ENCODE results near the gene NDOR1. TPM values are rescaled to one million over a fixed set of nuclear protein-coding genes. Genes with fewer than 3 reads are reported as not detected.

The NDOR1 gene
- total and polyA plus RNA-seq, 4 donors, result 4.5 to 22.0 (median 12.0) TPM

- Histone ChIP-seq H3K4me3 (no peak overlapping the region), H3K9ac (ENCODE audit: insufficient read depth in 1 of 2, low read length in 2 of 2) (no peak overlapping the region), H3K36me3 (ENCODE audit: control insufficient read depth in 4 of 4, insufficient read depth in 4 of 4, low read length in 4 of 4) (peaks cover 0 to 17% (median 3%) of the 10 kb centered on the region in 4 donors), H3K27me3 (ENCODE audit: control insufficient read depth in 3 of 3, insufficient read depth in 3 of 3, low read length in 2 of 3) (no peaks in the 10 kb centered on the region), H3K9me3 (ENCODE audit: control insufficient read depth in 4 of 4, insufficient read depth in 3 of 4, low read length in 3 of 4) (no peaks in the 10 kb centered on the region), H3K27ac (ENCODE audit: low read depth in 1 of 2, low read length in 1 of 2) (no peak overlapping the region), H3K4me1 (ENCODE audit: control insufficient read depth in 5 of 5, insufficient read depth in 5 of 5, low read length in 5 of 5) (peaks cover 0 to 21% (median 5%) of the 10 kb centered on the region in 5 donors)
- TF ChIP-seq, protein P1, sequence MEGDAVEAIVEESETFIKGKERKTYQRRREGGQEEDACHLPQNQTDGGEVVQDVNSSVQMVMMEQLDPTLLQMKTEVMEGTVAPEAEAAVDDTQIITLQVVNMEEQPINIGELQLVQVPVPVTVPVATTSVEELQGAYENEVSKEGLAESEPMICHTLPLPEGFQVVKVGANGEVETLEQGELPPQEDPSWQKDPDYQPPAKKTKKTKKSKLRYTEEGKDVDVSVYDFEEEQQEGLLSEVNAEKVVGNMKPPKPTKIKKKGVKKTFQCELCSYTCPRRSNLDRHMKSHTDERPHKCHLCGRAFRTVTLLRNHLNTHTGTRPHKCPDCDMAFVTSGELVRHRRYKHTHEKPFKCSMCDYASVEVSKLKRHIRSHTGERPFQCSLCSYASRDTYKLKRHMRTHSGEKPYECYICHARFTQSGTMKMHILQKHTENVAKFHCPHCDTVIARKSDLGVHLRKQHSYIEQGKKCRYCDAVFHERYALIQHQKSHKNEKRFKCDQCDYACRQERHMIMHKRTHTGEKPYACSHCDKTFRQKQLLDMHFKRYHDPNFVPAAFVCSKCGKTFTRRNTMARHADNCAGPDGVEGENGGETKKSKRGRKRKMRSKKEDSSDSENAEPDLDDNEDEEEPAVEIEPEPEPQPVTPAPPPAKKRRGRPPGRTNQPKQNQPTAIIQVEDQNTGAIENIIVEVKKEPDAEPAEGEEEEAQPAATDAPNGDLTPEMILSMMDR (IDR thresholded peaks at IDR 0.05; ENCODE audit: control extremely low read depth, extremely low read depth), result no peak
- DNase-seq (no peak), ATAC-seq (ENCODE audit: insufficient read depth, low FRiP score) (no peak)
- 92 to 95% methylated on average over 10 of the region's 10 CpGs for WGBS, 2 donors
These were observed 14.3 kb downstream of the NDOR1 start for GRCh38 chr9:137219757-137220316.

- H3K4me1 ChIP-seq (ENCODE audit: control insufficient read depth in 5 of 5, insufficient read depth in 5 of 5, low read length in 5 of 5), result peaks cover 0 to 21% (median 5%) of the 10 kb centered on the region in 5 donors
- H3K9ac ChIP-seq (ENCODE audit: insufficient read depth in 1 of 2, low read length in 2 of 2), result no peak overlapping the region
- no peak overlapping the region for H3K4me3 ChIP-seq
- DNase-seq, result no peak
- H3K36me3 ChIP-seq (ENCODE audit: control insufficient read depth in 4 of 4, insufficient read depth in 4 of 4, low read length in 4 of 4), result peaks cover 0 to 10% (median 3%) of the 10 kb centered on the region in 4 donors
- TF ChIP-seq, protein P1 (IDR thresholded peaks at IDR 0.05; ENCODE audit: control extremely low read depth, extremely low read depth), result no peak
- 92 to 94% methylated on average over 52 of the region's 52 CpGs for WGBS, 2 donors
- no peaks in the 10 kb centered on the region for H3K9me3 ChIP-seq (ENCODE audit: control insufficient read depth in 4 of 4, insufficient read depth in 3 of 4, low read length in 3 of 4)
- no peaks in the 10 kb centered on the region for H3K27me3 ChIP-seq (ENCODE audit: control insufficient read depth in 3 of 3, insufficient read depth in 3 of 3, low read length in 2 of 3)
- ATAC-seq (ENCODE audit: insufficient read depth, low FRiP score), result no peak
- no peak overlapping the region for H3K27ac ChIP-seq (ENCODE audit: low read depth in 1 of 2, low read length in 1 of 2)
These were observed 15.0 kb downstream of the NDOR1 start for GRCh38 chr9:137220317-137221094.

- Histone ChIP-seq H3K27ac (ENCODE audit: low read depth in 1 of 2, low read length in 1 of 2) (no peak overlapping the region), H3K36me3 (ENCODE audit: control insufficient read depth in 4 of 4, insufficient read depth in 4 of 4, low read length in 4 of 4) (peaks cover 0 to 6% (median 0%) of the 10 kb centered on the region in 4 donors), H3K4me1 (ENCODE audit: control insufficient read depth in 5 of 5, insufficient read depth in 5 of 5, low read length in 5 of 5) (peaks cover 0 to 21% (median 5%) of the 10 kb centered on the region in 5 donors), H3K4me3 (no peak overlapping the region), H3K9me3 (ENCODE audit: control insufficient read depth in 4 of 4, insufficient read depth in 3 of 4, low read length in 3 of 4) (no peaks in the 10 kb centered on the region), H3K9ac (ENCODE audit: insufficient read depth in 1 of 2, low read length in 2 of 2) (no peak overlapping the region), H3K27me3 (ENCODE audit: control insufficient read depth in 3 of 3, insufficient read depth in 3 of 3, low read length in 2 of 3) (no peaks in the 10 kb centered on the region)
- WGBS, 2 donors, result 86 to 91% methylated on average over 13 to 14 of the region's 14 CpGs
- DNase-seq (no peak), ATAC-seq (ENCODE audit: insufficient read depth, low FRiP score) (no peak)
- TF ChIP-seq, protein P1 (IDR thresholded peaks at IDR 0.05; ENCODE audit: control extremely low read depth, extremely low read depth), result no peak
These were observed 15.6 kb downstream of the NDOR1 start for GRCh38 chr9:137221095-137221505.
